ENCODE results near the gene PACS2.
A peak's percentile ranks its signal among the peaks of the same experiment; 100 is the strongest.

Gene PACS2

DNA sequence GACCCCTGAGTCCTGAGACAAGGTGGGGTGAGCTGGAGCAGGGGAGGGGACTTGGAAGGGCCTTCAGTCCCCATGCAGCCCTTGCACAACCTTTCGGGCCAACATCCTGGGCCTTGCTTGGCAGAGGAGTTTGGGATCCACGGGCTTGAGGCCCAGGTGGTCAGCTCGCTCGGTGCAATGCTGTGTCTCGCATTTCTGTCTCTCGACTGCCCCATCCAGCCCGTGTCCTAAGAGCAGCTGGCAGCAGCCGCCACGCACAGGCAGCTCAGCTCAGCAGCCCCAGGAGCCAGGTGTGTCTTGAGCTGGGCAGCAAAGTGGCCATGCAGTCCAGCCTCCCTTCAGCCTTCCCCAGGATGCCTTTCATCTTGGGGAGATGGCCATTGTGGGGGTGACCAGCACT, 10.8 kb downstream of the PACS2 start:
- H2AK5ac ChIP-seq (ENCODE audit: low read length, severe bottlenecking) = no peak overlapping the region
- H3K4ac ChIP-seq (ENCODE audit: low read depth in 1 of 2, low read length in 2 of 2) = no peak overlapping the region
- H2BK120ac ChIP-seq (ENCODE audit: low read depth, low read length) = no peak overlapping the region
- H2BK15ac ChIP-seq (ENCODE audit: low read depth, poor library complexity, severe bottlenecking) = no peak overlapping the region
- H4K91ac ChIP-seq (ENCODE audit: low read length) = no peak overlapping the region
- H3K27me3 ChIP-seq (ENCODE audit: control insufficient read depth in 1 of 2, insufficient read depth in 1 of 2, low read length in 2 of 2) = no peaks in the 10 kb centered on the region
- H3K23ac ChIP-seq (ENCODE audit: low read length in 2 of 2) = no peak overlapping the region
- peaks cover 40% of the 10 kb centered on the region for H3K4me1 ChIP-seq (ENCODE audit: control insufficient read depth, insufficient read depth, low read depth, low read length)
- H3K18ac ChIP-seq (ENCODE audit: low read depth in 1 of 2, low read length in 2 of 2) = no peak overlapping the region
- H3K36me3 ChIP-seq (ENCODE audit: control insufficient read depth in 1 of 2, insufficient read depth in 2 of 2, low read depth in 1 of 2, low read length in 2 of 2) = peaks cover 0 to 42% of the 10 kb centered on the region in 2 experiments
- H3K9ac ChIP-seq (ENCODE audit: low read length) = no peak overlapping the region
- peaks cover 57% of the 10 kb centered on the region for H3K79me1 ChIP-seq (replicated peaks; ENCODE audit: low read length, poor library complexity, severe bottlenecking)
- no peak overlapping the region for H2BK5ac ChIP-seq (ENCODE audit: low read depth, low read length, poor library complexity, severe bottlenecking)
- H2AFZ ChIP-seq (ENCODE audit: low read depth, low read length) = no peak overlapping the region
- WGBS = 90% methylated on average over 9 of the region's 9 CpGs
- no peak for DNase-seq
- no peak overlapping the region for H4K8ac ChIP-seq (ENCODE audit: low read length)
- no peaks in the 10 kb centered on the region for H3K9me3 ChIP-seq (ENCODE audit: control insufficient read depth, low read length)
- H3K4me2 ChIP-seq (ENCODE audit: low read length, poor library complexity, severe bottlenecking) = no peak overlapping the region
- H2BK12ac ChIP-seq (ENCODE audit: low read length in 2 of 2) = no peak overlapping the region
- H3K14ac ChIP-seq (ENCODE audit: low read length in 2 of 2) = peak overlapping the region in 1 of 2 experiments; percentile 29
- H3K4me3 ChIP-seq (ENCODE audit: insufficient read depth in 1 of 2, low read depth in 1 of 2, low read length in 2 of 2) = no peak overlapping the region
- H3K27ac ChIP-seq (ENCODE audit: low read length, poor library complexity, severe bottlenecking) = no peak overlapping the region

DNA sequence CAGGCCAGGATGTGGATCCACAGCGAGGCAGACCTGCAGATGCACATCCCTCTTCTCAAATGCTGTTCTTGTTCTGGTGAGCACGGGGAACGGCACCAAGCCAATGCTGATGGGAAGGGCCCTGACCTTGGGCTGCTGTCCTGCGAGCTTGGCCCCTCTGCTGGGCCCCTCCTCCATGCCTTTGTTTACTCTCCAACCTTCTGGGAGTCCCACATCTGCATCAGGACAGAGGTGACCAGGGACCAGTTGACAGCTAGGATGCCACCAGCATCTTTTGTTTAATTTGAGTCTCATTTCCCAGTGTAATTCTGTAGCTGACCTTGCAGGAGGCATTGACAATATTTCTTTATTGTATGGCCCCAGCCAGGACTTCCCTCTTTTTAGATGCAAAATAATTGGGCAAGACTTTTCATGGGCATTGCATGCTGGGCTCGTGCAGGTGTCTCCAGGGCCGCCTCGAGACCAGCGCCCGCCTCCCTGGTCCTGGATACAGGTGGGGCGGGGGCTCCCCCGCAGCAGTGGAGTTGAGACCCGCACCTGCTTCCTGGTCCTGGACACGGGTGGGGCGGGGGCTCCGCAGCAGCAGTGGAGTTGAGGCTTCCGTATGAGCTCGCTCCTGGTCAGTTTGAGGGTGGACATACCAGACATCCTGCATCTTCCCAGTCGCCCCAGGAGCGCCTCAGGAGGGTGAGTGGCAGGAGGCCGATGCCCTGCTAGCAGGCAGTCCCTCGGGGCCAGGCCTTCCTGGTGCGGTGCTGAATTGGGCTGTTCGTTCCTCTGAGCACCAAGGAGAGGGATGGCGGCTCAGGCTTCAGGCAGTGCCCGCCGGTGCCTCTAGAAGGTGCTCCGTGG, 11.4 kb downstream of the PACS2 start:
- H3K23ac ChIP-seq (ENCODE audit: low read length in 2 of 2) = no peak overlapping the region
- no peak overlapping the region for H4K8ac ChIP-seq (ENCODE audit: low read length)
- no peak overlapping the region for H3K4me2 ChIP-seq (ENCODE audit: low read length, poor library complexity, severe bottlenecking)
- WGBS = 92% methylated on average over 24 of the region's 27 CpGs
- H3K4me1 ChIP-seq (ENCODE audit: control insufficient read depth, insufficient read depth, low read depth, low read length) = peaks cover 45% of the 10 kb centered on the region
- peak overlapping the region in 1 of 2 experiments; percentile 14 for H3K14ac ChIP-seq (ENCODE audit: low read length in 2 of 2)
- H2BK12ac ChIP-seq (ENCODE audit: low read length in 2 of 2) = no peak overlapping the region
- H2BK120ac ChIP-seq (ENCODE audit: low read depth, low read length) = no peak overlapping the region
- H3K27ac ChIP-seq (ENCODE audit: low read length, poor library complexity, severe bottlenecking) = no peak overlapping the region
- H3K9me3 ChIP-seq (ENCODE audit: control insufficient read depth, low read length) = no peaks in the 10 kb centered on the region
- no peak overlapping the region for H2BK15ac ChIP-seq (ENCODE audit: low read depth, poor library complexity, severe bottlenecking)
- peaks cover 0 to 42% of the 10 kb centered on the region in 2 experiments for H3K36me3 ChIP-seq (ENCODE audit: control insufficient read depth in 1 of 2, insufficient read depth in 2 of 2, low read depth in 1 of 2, low read length in 2 of 2)
- no peak for DNase-seq
- H3K4ac ChIP-seq (ENCODE audit: low read depth in 1 of 2, low read length in 2 of 2) = no peak overlapping the region
- H2AFZ ChIP-seq (ENCODE audit: low read depth, low read length) = no peak overlapping the region
- H4K91ac ChIP-seq (ENCODE audit: low read length) = peak overlapping the region; percentile 14
- H3K18ac ChIP-seq (ENCODE audit: low read depth in 1 of 2, low read length in 2 of 2) = no peak overlapping the region
- H3K4me3 ChIP-seq (ENCODE audit: insufficient read depth in 1 of 2, low read depth in 1 of 2, low read length in 2 of 2) = no peak overlapping the region
- peaks cover 61% of the 10 kb centered on the region for H3K79me1 ChIP-seq (replicated peaks; ENCODE audit: low read length, poor library complexity, severe bottlenecking)
- H2BK5ac ChIP-seq (ENCODE audit: low read depth, low read length, poor library complexity, severe bottlenecking) = no peak overlapping the region
- H3K27me3 ChIP-seq (ENCODE audit: control insufficient read depth in 1 of 2, insufficient read depth in 1 of 2, low read length in 2 of 2) = no peaks in the 10 kb centered on the region
- no peak overlapping the region for H2AK5ac ChIP-seq (ENCODE audit: low read length, severe bottlenecking)
- H3K9ac ChIP-seq (ENCODE audit: low read length) = no peak overlapping the region

GRCh38 chr14:105326568-105326867, 12.0 kb downstream of the PACS2 start:
- Histone ChIP-seq H2BK12ac (ENCODE audit: low read length in 2 of 2) (no peak overlapping the region), H3K27me3 (ENCODE audit: control insufficient read depth in 1 of 2, insufficient read depth in 1 of 2, low read length in 2 of 2) (no peaks in the 10 kb centered on the region), H3K27ac (ENCODE audit: low read length, poor library complexity, severe bottlenecking) (no peak overlapping the region), H3K18ac (ENCODE audit: low read depth in 1 of 2, low read length in 2 of 2) (no peak overlapping the region), H3K4me3 (ENCODE audit: insufficient read depth in 1 of 2, low read depth in 1 of 2, low read length in 2 of 2) (no peak overlapping the region), H2AK5ac (ENCODE audit: low read length, severe bottlenecking) (no peak overlapping the region), H3K23ac (ENCODE audit: low read length in 2 of 2) (no peak overlapping the region), H2BK5ac (ENCODE audit: low read depth, low read length, poor library complexity, severe bottlenecking) (no peak overlapping the region), H4K8ac (ENCODE audit: low read length) (no peak overlapping the region), H3K9ac (ENCODE audit: low read length) (no peak overlapping the region), H3K4me1 (ENCODE audit: control insufficient read depth, insufficient read depth, low read depth, low read length) (peaks cover 45% of the 10 kb centered on the region), H2BK15ac (ENCODE audit: low read depth, poor library complexity, severe bottlenecking) (no peak overlapping the region), H3K14ac (ENCODE audit: low read length in 2 of 2) (no peak overlapping the region), H3K79me1 (replicated peaks; ENCODE audit: low read length, poor library complexity, severe bottlenecking) (peaks cover 61% of the 10 kb centered on the region), H3K4ac (ENCODE audit: low read depth in 1 of 2, low read length in 2 of 2) (no peak overlapping the region), H2BK120ac (ENCODE audit: low read depth, low read length) (no peak overlapping the region), H2AFZ (ENCODE audit: low read depth, low read length) (no peak overlapping the region), H4K91ac (ENCODE audit: low read length) (no peak overlapping the region), H3K9me3 (ENCODE audit: control insufficient read depth, low read length) (no peaks in the 10 kb centered on the region), H3K36me3 (ENCODE audit: control insufficient read depth in 1 of 2, insufficient read depth in 2 of 2, low read depth in 1 of 2, low read length in 2 of 2) (peaks cover 0 to 42% of the 10 kb centered on the region in 2 experiments), H3K4me2 (ENCODE audit: low read length, poor library complexity, severe bottlenecking) (no peak overlapping the region)
- WGBS = 83% methylated on average over 9 of the region's 9 CpGs
- no peak for DNase-seq

- Histone ChIP-seq H3K27ac (ENCODE audit: low read length, poor library complexity, severe bottlenecking) (no peak overlapping the region), H3K18ac (ENCODE audit: low read depth in 1 of 2, low read length in 2 of 2) (no peak overlapping the region), H2BK12ac (ENCODE audit: low read length in 2 of 2) (no peak overlapping the region), H3K4ac (ENCODE audit: low read depth in 1 of 2, low read length in 2 of 2) (no peak overlapping the region), H2AK5ac (ENCODE audit: low read length, severe bottlenecking) (no peak overlapping the region), H3K4me2 (ENCODE audit: low read length, poor library complexity, severe bottlenecking) (no peak overlapping the region), H2BK15ac (ENCODE audit: low read depth, poor library complexity, severe bottlenecking) (no peak overlapping the region), H4K8ac (ENCODE audit: low read length) (no peak overlapping the region), H3K9ac (ENCODE audit: low read length) (no peak overlapping the region), H2BK120ac (ENCODE audit: low read depth, low read length) (no peak overlapping the region), H3K4me1 (ENCODE audit: control insufficient read depth, insufficient read depth, low read depth, low read length) (peaks cover 45% of the 10 kb centered on the region), H3K79me1 (replicated peaks; ENCODE audit: low read length, poor library complexity, severe bottlenecking) (peaks cover 62% of the 10 kb centered on the region), H4K91ac (ENCODE audit: low read length) (no peak overlapping the region), H3K23ac (ENCODE audit: low read length in 2 of 2) (no peak overlapping the region), H2AFZ (ENCODE audit: low read depth, low read length) (no peak overlapping the region), H3K4me3 (ENCODE audit: insufficient read depth in 1 of 2, low read depth in 1 of 2, low read length in 2 of 2) (no peak overlapping the region), H3K36me3 (ENCODE audit: control insufficient read depth in 1 of 2, insufficient read depth in 2 of 2, low read depth in 1 of 2, low read length in 2 of 2) (peaks cover 0 to 42% of the 10 kb centered on the region in 2 experiments), H2BK5ac (ENCODE audit: low read depth, low read length, poor library complexity, severe bottlenecking) (no peak overlapping the region), H3K9me3 (ENCODE audit: control insufficient read depth, low read length) (no peaks in the 10 kb centered on the region), H3K27me3 (ENCODE audit: control insufficient read depth in 1 of 2, insufficient read depth in 1 of 2, low read length in 2 of 2) (no peaks in the 10 kb centered on the region), H3K14ac (ENCODE audit: low read length in 2 of 2) (no peak overlapping the region)
- no peak for DNase-seq
- WGBS = 73% methylated on average over 34 of the region's 34 CpGs
These were observed 12.5 kb downstream of the PACS2 start for GRCh38 chr14:105326891-105327694.

All from mesenchymal stem cell (in vitro differentiated cells and primary cell).